GM12891 (cell line): ENCODE results near the gene CAMSAP3.

Experiments used
- POLR2A ChIP-seq: IDR thresholded peaks from 2 replicates; pipeline ENCODE4 v1.6.1; 2011; ENCODE audit warnings: low read depth, low read length, control low read depth
- POLR2AphosphoS5 ChIP-seq: IDR thresholded peaks from 2 replicates; pipeline ENCODE4 v1.6.1; 2011; ENCODE audit warnings: low read depth, low read length, control low read depth

DNA sequence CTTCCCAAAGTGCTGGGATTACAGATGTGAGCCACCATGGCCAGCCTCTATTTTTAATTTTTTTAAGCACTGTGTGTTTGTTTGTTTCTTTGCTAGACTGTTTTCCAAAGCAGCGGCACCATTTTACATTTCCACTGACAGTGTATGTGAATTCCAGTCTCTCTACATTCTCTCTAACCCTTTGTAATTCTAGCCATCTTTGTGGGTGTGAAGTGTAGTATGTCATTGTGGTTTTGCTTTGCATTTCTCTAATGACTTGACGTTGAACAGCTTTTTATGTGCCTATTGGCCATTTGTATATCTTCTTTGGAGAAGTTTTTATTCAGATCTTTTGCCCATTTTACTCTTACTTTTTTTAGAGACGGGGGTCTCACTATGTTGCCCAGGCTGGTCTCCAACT, 48.5 kb upstream of the CAMSAP3 start:
- TF ChIP-seq POLR2A (no peak), POLR2AphosphoS5 (no peak)
